22Rv1 (cell line): ENCODE results near the gene NAPA.

Source experiments
- CTCF ChIP-seq: fragments of 450-650 bp; IDR thresholded peaks from 2 replicates; pipeline ENCODE4 v1.5.1; 2017; ENCODE audit warnings: mild to moderate bottlenecking
- ZFX ChIP-seq: fragments of 450-650 bp; IDR thresholded peaks from 2 replicates; pipeline ENCODE4 v1.6.1; 2017; ENCODE audit warnings: antibody characterized with exemption, borderline replicate concordance

- no peak for TF ChIP-seq CTCF
- TF ChIP-seq ZFX = no peak
Observed at GRCh38 chr19:47518139-47518538, 3.3 kb upstream of the NAPA start.
